ENCODE measurements around the gene PYROXD2. TPM values are rescaled to one million over a fixed set of nuclear protein-coding genes. Genes with fewer than 3 reads are reported as not detected.
A peak's percentile ranks its signal among the peaks of the same experiment; 100 is the strongest.

PYROXD2 gene
- total and polyA plus RNA-seq, 7 donors, result 0.60 to 11.9 (median 8.0) TPM

DNA sequence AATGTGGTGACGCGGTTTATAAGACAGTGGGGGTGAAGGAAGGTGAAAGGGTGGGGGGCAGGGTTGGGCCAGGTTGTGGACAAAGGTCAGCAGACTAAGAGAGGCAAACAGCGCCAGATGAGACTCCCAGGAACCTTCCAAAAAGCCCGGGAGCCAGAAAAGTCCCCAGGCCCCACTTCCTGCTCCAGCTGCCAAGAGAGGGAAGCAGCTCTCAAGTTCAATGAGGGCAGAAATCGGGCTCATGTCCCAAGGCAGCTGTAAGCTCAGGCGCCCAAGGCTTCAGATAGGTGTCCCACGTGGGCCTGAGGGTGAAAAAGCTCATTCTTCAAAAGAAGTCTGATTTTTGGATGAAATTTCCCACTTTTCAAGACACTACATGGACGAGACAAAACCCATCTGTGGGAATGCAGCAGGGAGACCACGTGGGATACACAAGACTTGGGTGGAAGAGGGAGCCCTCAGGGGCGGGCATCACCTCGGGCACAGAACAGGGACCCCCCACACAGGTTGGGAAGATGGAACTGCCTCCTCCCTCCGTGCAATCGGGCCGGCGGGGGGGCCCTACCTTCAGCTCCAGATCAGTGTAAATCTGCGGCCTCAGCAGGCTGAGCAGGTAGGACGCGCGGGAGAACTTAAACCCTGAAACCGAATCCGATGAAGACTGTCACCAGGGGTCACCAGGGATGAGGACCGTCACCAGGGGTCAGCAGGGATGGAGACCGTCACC, 7.8 kb downstream of the PYROXD2 start:
- TF ChIP-seq POLR2AphosphoS5 (IDR thresholded peaks at IDR 0.05) (no peak), EP300 (IDR thresholded peaks at IDR 0.05) (no peak), POLR2A (IDR thresholded peaks at IDR 0.05) (no peak), CTCF (IDR thresholded peaks at IDR 0.05) (no peak)
- WGBS, 2 donors, result 70 to 87% methylated on average over 23 of the region's 23 CpGs
- H3K4me3 ChIP-seq, result no peak overlapping the region
- H3K36me3 ChIP-seq, result peaks cover 0 to 10% (median 0%) of the 10 kb centered on the region in 4 donors
- intact Hi-C loops (cut with DNase I), result no loop called here
- H3K27me3 ChIP-seq, result no peaks in the 10 kb centered on the region
- no peak for DNase-seq
- H3K27ac ChIP-seq, result no peak overlapping the region
- H3K9me3 ChIP-seq, result no peaks in the 10 kb centered on the region
- H3K4me1 ChIP-seq, result peaks cover 0 to 20% (median 10%) of the 10 kb centered on the region in 4 donors

GRCh38 chr10:98405422-98405821, 9.6 kb downstream of the PYROXD2 start:
- Histone ChIP-seq H3K27ac (peak overlapping the region in 3 of 4 donors; percentile 36 to 54 (median 40)), H3K36me3 (peaks cover 0 to 10% (median 0%) of the 10 kb centered on the region in 4 donors), H3K4me1 (peaks cover 0 to 20% (median 10%) of the 10 kb centered on the region in 4 donors), H3K9me3 (no peaks in the 10 kb centered on the region), H3K27me3 (no peaks in the 10 kb centered on the region), H3K4me3 (no peak overlapping the region)
- intact Hi-C loops (cut with DNase I), result no loop called here
- TF ChIP-seq POLR2A (IDR thresholded peaks at IDR 0.05) (no peak), POLR2AphosphoS5 (IDR thresholded peaks at IDR 0.05) (peak in 1 of 4 donors; percentile 25)
- 88 to 94% methylated on average over 12 of the region's 12 CpGs for WGBS, 2 donors
- DNase-seq, result peak; percentile 82

DNA sequence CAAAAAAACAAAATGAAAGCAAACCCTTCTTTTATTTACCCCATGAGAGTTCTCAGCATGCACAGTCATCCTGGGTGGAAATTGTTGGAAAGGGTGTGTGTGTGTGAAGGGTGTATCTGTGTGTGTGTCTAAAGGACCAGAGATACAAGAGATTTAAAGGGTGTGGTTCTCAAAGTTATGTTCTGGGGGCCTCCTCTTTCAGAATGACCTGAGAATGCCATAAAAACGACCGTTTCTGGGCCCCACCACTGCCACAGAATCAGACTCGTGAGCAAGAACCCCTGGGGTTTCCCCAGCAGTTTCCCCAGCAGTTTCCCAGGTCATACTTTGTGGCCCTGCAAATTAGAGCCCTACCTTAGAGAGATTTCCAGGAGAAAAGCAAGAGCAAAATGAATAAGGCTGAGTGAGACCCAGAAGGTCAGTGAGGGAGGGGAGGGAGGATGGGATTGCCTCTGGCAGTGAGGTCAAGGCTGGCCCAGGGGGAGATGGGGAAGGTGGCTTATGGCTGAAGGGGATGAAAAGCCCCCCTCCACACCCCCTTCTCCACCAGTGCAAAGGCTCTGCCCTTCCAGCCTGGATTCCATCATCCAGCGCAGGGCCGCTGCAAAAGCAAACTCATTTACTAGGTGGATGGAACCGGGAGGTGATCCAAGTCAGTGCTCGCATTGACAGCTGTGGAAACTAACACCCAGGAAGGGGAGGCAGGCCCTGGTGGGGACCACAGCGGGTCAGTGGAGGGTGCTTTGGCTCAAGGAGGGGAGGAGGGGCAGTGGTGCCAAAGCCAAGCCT, 10.2 kb downstream of the PYROXD2 start:
- no peak for TF ChIP-seq EP300 (IDR thresholded peaks at IDR 0.05)
- no peak for TF ChIP-seq CTCF (IDR thresholded peaks at IDR 0.05)
- TF ChIP-seq POLR2AphosphoS5 (IDR thresholded peaks at IDR 0.05), result no peak
- no peak for TF ChIP-seq POLR2A (IDR thresholded peaks at IDR 0.05)
- H3K4me1 ChIP-seq, result peaks cover 0 to 20% (median 10%) of the 10 kb centered on the region in 4 donors
- peaks cover 0 to 13% (median 0%) of the 10 kb centered on the region in 4 donors for H3K36me3 ChIP-seq
- H3K27me3 ChIP-seq, result no peaks in the 10 kb centered on the region
- DNase-seq, result no peak
- no peaks in the 10 kb centered on the region for H3K9me3 ChIP-seq
- peak overlapping the region in 3 of 4 donors; percentile 36 to 54 (median 40) for H3K27ac ChIP-seq
- WGBS, 2 donors, result 35 to 66% methylated on average over 8 of the region's 8 CpGs
- intact Hi-C loops (cut with DNase I), result no loop called here
- no peak overlapping the region for H3K4me3 ChIP-seq

GRCh38 chr10:98403812-98404504, 11.0 kb downstream of the PYROXD2 start:
- intact Hi-C loops (cut with DNase I), result no loop called here
- Histone ChIP-seq H3K36me3 (peaks cover 0 to 18% (median 0%) of the 10 kb centered on the region in 4 donors), H3K27me3 (no peaks in the 10 kb centered on the region), H3K4me1 (peaks cover 0 to 20% (median 10%) of the 10 kb centered on the region in 4 donors), H3K4me3 (no peak overlapping the region), H3K27ac (peak overlapping the region in 2 of 4 donors; percentile 36 to 40), H3K9me3 (no peaks in the 10 kb centered on the region)
- 31 to 64% methylated on average over 7 of the region's 7 CpGs for WGBS, 2 donors
- no peak for DNase-seq
- TF ChIP-seq CTCF (IDR thresholded peaks at IDR 0.05) (no peak), POLR2AphosphoS5 (IDR thresholded peaks at IDR 0.05) (no peak), POLR2A (IDR thresholded peaks at IDR 0.05) (no peak), EP300 (IDR thresholded peaks at IDR 0.05) (no peak)
